IPS-NIHi11 (cell line): ENCODE data around the gene NUTM1.

Source experiments
- DNase-seq: peaks from one replicate; pipeline ENCODE4 v3.0.0; 2012; ENCODE audit warnings: mixed read lengths, low spot score

The NUTM1 gene

GRCh38 chr15:34342737-34343575 lies at the start of gene NUTM1, which contains the start of gene NOP10:
NUTM1 (plus strand) TSS chr15:34343315; CDS start chr15:34343697, 382 bp downstream.
NOP10 (minus strand) TSS chr15:34343136; CDS start chr15:34343073, 63 bp downstream.
- peak; percentile 81 for DNase-seq

GRCh38 chr15:34297059-34297458 lies 46.1 kb upstream of the NUTM1 start:
- no peak for DNase-seq

GRCh38 chr15:34301058-34301457 lies 42.1 kb upstream of the NUTM1 start:
- no peak for DNase-seq

- no peak for DNase-seq
These were observed 38.5 kb upstream of the NUTM1 start for GRCh38 chr15:34304613-34305012.

- DNase-seq: no peak
These were observed 31.6 kb upstream of the NUTM1 start for GRCh38 chr15:34311563-34311962.

- DNase-seq: no peak
These were observed 28.3 kb upstream of the NUTM1 start for GRCh38 chr15:34314491-34315490.

GRCh38 chr15:34318277-34319079 lies 24.6 kb upstream of the NUTM1 start:
- peak; percentile 52 for DNase-seq

- DNase-seq: no peak
These were observed 19.9 kb upstream of the NUTM1 start for GRCh38 chr15:34323217-34323616.

GRCh38 chr15:34324933-34325332 lies 18.2 kb upstream of the NUTM1 start:
- DNase-seq: no peak

GRCh38 chr15:34325368-34325767 lies 17.7 kb upstream of the NUTM1 start:
- DNase-seq: no peak

- DNase-seq: no peak
These were observed 15.2 kb upstream of the NUTM1 start for GRCh38 chr15:34327906-34328305.

GRCh38 chr15:34329006-34329405 lies 14.1 kb upstream of the NUTM1 start:
- no peak for DNase-seq

GRCh38 chr15:34330279-34330678 lies 12.8 kb upstream of the NUTM1 start:
- DNase-seq: no peak

- DNase-seq: no peak
These were observed 11.3 kb upstream of the NUTM1 start for GRCh38 chr15:34331809-34332208.

- no peak for DNase-seq
These were observed 10.5 kb upstream of the NUTM1 start for GRCh38 chr15:34332553-34333120.

- no peak for DNase-seq
These were observed 8.4 kb upstream of the NUTM1 start for GRCh38 chr15:34334672-34335071.

GRCh38 chr15:34335176-34336032 lies 7.7 kb upstream of the NUTM1 start:
- no peak for DNase-seq

GRCh38 chr15:34336231-34336990 lies 6.7 kb upstream of the NUTM1 start:
- no peak for DNase-seq

GRCh38 chr15:34336991-34337556 lies 6.0 kb upstream of the NUTM1 start:
- no peak for DNase-seq
